ENCODE measurements around the gene ZBTB20.
"Not testable (repeated sequence)": the region's sequence is repeated elsewhere in the genome, so short reads cannot be mapped to it uniquely, and the experiment has no call there.

Gene ZBTB20

GRCh38 chr3:114706591-114707232, 440.4 kb downstream of the ZBTB20 start:
- no peak for DNase-seq

- DNase-seq = no peak
Measured at GRCh38 chr3:114700637-114701234, 446.4 kb downstream of the ZBTB20 start.

- no peak for DNase-seq
Measured at GRCh38 chr3:114698146-114699105, 448.7 kb downstream of the ZBTB20 start.

- DNase-seq = no peak
Measured at GRCh38 chr3:114697401-114697800, 449.7 kb downstream of the ZBTB20 start.

DNA sequence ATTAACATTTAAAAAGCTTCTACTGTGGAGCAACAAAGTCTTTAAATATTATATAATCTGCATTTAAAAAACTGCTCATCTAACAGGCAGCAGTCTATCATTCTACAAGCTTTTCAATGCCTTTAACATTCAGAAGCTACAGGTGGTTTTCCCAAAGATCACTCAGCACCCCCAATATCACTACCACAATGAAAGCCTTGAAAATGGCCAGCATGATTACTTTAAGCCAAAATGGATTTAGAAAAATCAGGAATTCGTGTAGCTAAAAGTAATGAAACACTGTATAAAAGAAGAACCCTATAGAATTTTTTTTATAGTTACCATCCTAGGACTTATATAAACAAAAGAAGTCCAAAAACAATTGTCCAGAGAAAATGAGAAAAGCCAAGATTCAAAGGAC, 452.8 kb downstream of the ZBTB20 start:
- no peak for DNase-seq

DNA sequence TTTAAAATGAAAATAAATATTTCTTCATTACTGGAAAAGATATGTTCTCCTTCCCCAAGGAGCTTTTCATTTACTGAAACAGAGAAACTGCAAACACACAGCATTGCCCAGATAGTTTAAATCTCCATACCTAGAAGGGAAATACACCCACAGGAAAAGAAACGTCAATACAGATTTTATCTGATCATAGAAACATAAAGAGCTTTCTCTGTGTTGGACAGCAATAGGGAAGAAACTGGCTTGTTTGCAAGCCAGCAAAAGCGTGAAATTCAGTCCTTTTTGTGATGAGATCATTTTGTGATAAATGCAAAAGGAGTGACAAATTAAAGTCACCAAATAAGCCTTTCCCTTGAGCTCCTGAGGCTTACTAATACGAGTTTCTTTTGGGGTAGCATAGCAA, 455.2 kb downstream of the ZBTB20 start:
- DNase-seq = no peak

- DNase-seq = no peak
Measured at GRCh38 chr3:114690911-114691310, 456.2 kb downstream of the ZBTB20 start.

DNA sequence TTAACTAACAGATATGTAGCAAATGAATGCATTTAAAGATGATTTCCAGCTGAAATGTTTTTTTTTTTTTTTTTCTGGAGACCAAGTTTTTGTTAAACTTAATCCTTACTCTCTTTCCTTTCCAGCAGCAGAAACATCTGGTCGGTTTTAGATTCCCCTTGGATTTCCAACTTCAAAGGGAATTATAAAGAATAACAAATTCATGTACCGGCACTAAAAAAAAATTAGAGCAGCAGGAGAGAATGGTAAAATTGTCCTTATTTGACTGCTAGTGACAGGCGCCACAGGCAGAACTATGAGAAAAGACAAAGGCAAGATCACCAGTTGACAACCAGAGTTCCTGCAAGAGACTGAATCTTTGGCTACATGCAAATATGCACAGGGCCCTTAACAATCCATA, 459.9 kb downstream of the ZBTB20 start:
- no peak for DNase-seq

- no peak for DNase-seq
Measured at GRCh38 chr3:114686621-114687020, 460.5 kb downstream of the ZBTB20 start.

DNA sequence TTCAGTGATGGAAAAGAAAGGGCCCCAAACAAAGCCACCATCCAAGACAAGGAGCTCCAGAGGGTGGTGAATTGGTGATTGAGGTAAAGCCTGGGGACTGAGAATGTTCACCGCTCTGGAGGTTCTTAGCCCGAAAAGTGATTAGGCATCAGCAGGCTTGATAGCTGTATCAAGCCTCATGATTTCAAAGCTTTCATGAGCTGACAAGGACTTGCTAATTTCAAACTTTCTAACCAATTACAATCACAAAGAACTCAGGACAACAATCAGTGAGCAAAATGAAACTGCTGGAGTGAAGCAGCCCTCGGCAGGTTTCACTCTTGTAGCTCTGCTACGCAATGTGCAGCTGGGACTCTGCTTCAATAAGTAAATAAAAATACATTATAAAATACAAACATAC, 461.9 kb downstream of the ZBTB20 start:
- DNase-seq = no peak

DNA sequence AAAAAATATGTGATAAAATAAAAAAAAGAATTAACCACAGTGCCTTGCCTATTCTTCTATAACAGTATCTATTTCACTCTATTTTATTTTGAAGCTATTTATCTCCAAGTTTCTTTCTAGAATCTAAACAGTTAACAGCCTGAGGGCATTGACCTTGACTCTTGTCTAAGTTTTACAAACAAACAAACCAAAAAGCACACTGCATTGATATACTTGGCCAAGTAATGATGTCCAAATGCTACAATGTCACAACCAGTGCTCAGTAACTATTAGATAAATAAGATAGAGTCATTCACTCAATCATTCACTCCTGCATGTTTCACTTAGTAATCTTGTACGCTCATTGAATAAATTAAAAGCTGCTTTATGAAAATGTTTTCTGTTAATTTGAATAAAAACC, 466.8 kb downstream of the ZBTB20 start:
- DNase-seq = no peak

GRCh38 chr3:114679773-114680172, 467.3 kb downstream of the ZBTB20 start:
- not testable (repeated sequence) for DNase-seq

DNA sequence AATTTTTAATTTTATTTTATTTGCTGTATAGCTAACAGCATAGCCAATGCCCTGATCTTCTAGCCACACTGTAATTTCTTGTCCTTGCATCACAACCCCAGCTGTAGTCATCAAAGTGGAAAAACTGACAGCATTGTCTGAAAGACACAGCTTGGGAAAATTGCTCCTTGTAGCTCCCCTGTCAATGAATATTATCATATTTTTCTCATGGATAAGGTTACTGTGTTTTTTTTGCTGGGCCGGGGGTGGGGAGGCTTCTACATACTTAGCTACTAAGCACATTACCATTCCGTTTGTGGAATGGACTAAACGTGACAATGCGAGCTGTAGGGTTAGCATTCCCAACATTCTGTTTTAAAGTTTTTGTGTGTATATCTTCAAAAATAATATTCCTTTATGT, 472.0 kb downstream of the ZBTB20 start:
- no peak for DNase-seq

DNA sequence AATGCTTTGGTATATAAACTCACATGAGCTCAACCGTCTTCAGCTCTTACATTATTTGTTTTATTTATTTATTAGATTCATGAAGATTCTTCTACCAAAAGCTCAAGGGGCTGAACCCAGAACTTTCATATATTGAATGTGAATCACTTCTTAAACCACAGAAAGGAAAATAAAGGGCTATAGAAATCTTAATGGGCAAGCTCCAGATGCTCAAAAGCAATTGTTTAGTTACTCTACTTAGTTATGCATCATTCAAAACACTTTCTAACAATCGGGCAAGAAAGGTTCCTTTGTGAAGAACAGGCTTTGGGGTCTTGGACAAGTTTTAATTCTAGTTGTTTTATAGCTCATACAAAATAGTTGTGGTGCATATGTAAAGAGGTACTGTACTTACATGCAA, 473.1 kb downstream of the ZBTB20 start:
- no peak for DNase-seq

DNA sequence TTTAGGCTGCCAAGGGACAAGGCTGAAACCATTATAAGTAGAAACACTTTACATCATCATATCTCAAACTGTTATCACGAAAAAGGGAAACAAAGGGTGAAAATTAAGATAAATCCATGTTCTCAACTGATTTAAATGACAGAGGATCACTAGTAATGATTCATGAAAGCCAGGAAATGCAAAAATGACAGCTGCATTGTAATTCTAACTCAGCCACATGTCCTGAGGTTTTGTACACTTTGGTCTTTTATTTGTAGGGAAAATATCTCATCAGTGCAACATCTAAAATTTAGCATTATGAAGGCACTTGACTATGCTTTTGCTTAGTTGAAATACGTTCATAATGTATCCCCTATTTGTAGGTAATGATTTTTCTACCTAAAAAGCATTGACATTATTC, 473.6 kb downstream of the ZBTB20 start:
- no peak for DNase-seq

DNA sequence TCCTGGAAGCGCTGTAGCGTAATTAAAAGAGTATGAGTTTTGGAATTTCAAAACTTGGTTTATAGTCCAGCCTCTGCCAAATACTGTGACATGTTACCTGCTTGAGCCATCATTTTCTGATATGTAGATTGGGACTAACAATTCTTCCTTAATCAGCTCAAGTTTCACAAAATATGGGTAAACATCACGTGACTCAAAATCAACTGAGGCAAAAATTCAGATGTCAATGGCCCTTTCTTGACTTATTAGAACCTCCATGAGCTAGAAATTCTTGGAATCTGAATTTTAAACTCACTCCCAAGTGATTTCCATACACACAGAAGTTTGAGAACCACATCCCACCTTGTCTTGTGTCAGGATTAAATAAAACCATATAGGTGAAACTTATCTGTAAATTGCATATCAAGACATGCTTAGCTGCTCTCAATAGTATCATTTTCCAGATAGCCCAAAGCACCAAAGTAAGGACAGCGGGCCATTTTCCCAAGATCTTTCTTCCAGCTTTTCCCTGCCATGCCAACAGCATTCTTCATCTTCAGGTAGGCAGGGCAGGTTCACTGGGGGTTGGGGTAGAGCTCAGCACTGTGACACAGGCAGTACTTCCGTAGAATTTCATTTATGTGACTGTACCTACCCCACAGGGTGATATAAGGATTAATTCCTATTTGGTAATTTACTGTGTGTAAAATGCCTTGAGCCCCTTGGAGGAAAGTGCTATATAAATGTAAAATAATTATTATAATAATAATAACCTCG, 474.2 kb downstream of the ZBTB20 start:
- DNase-seq = no peak

DNA sequence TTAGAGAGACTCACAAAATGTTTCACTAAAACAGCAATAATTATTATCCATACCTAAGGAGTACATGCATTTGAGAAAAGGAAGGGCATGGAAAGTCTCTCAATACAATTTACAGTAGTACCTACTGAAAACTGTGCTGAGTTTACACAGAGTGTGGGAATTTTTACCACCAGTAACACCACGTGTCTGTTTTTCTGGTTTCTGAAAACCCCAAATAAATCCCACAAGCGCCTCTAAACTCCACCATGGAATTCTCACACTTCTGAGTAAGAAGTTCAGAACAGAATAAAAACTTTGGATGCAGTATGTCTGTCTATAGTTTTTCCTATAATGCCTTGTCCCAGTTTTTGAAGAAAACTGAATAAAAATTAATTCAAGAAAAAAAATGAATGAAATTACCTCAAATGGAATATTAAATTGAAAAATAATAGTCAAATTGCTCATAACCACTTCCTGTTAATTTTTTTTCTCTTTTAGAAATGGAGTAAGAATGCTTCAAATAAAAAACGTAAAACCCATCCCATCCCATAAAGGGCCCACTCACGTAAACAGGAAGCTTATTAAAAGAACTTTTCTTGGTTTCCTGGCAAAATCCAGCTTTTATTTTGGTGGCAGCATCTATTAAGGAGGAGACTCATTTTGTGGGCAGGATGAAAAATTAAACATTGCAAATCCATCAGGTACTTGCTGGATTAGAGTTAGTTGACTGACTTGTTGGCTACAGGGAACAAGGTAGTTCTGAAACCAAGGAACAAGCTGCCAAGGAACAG, 475.2 kb downstream of the ZBTB20 start:
- no peak for DNase-seq

DNA sequence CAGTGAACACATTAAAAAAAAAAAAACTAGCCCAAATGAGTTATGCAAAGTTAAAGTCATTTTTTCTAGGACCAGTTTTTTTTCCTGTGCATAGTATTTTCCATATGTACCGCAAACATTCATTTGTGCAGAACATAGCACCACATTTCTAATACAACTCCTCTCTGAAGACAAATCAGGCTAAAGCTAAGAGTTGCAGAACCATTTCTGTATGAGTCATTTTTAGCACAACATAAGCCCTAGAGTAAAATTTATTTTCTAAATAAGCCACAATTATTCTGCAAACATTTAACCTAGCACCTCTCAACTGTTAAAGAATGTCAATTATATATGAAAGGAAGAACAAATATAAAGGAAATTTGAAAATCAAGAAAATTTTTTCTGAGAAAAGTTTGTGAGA, 477.5 kb downstream of the ZBTB20 start:
- DNase-seq = no peak

GRCh38 chr3:114668099-114668498, 479.0 kb downstream of the ZBTB20 start:
- no peak for DNase-seq

DNA sequence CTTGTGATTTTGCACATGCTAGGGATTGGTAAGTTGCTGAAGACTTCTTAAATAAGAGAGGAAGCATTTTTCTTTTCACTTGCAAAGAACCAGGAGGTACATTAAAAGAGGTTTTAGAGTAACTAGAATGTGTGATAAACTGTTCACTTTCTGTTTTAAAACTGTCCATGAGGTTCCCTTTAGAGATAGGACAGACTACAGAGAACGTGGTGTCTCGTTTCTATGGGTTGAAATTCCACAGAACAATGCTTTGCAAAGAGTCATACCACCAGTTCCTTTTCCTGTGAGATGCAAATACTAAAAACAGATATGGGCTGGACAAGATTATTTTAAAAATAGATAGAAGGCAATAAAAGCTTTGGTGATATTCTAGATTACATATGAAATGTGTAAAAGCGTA, 480.5 kb downstream of the ZBTB20 start:
- no peak for DNase-seq

GRCh38 chr3:114664006-114664405, 483.1 kb downstream of the ZBTB20 start:
- no peak for DNase-seq

DNA sequence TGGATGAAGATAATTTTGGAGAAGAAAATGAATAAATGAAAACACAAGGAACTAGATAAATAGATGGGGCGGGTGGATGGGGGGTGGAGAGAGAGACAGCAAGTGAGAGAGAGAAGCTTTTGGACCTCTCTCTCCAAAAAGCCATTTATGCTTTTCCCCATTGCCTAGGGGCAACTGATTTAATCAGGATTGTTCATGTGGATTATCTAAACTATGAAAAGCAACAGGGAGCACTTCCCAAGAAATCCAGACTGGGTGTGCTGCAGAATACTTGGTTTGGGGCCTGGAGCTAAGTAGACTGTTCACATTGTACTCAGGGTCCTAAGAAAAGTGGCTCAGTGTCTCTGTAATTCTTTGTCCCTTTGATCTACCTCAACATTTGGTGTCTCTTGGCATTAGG, 486.3 kb downstream of the ZBTB20 start:
- DNase-seq = no peak

Data from COR-L47 (cell line).